Tibial nerve (tissue), 4 donors: ENCODE measurements around the gene SNAPIN. TPM values are rescaled to one million over a fixed set of nuclear protein-coding genes. Genes with fewer than 3 reads are reported as not detected.

ENCODE experiments used
- DNase-seq, 2 donors: peaks; one replicate each; pipeline ENCODE4 v3.0.0-alpha.2; 2019; ENCODE audit warnings: low spot score in 2 of 2
- H3K27ac ChIP-seq, 4 donors: fragments of 200-600 bp; sonication (generic) in 3 of 4; one replicate each; pipeline ENCODE4 v1.5.1; 2017 to 2019; ENCODE audit warnings: mild to moderate bottlenecking in 1 of 4
- H3K27me3 ChIP-seq, 2 donors: fragments of 200-600 bp; sonication (generic) in 1 of 2; one replicate each; pipeline versions ENCODE4 v1.5.1 to v1.6.0; 2017 to 2019
- H3K36me3 ChIP-seq, 3 donors: fragments of 200-600 bp; sonication (generic); one replicate each; pipeline ENCODE4 v1.5.1; 2018 to 2019
- H3K4me1 ChIP-seq, 4 donors: fragments of 200-600 bp; sonication (generic) in 3 of 4; one replicate each; pipeline ENCODE4 v1.5.1; 2017 to 2019
- H3K4me3 ChIP-seq, 4 donors: fragments of 200-600 bp; sonication (generic) in 3 of 4; one replicate each; pipeline ENCODE4 v1.5.1; 2017 to 2019; ENCODE audit warnings: mild to moderate bottlenecking in 1 of 4, moderate library complexity in 1 of 4
- H3K9me3 ChIP-seq, 4 donors: fragments of 200-600 bp; sonication (generic) in 3 of 4; one replicate each; pipeline ENCODE4 v1.5.1; 2017 to 2019
- CTCF ChIP-seq, 5 experiments: fragments of 200-600 bp in 3 of 5; fragments of 450-650 bp in 2 of 5; sonication (generic) in 3 of 5; IDR thresholded peaks; one replicate each; pipeline ENCODE4 v1.5.1; 2016 to 2019; ENCODE audit warnings: antibody characterized with exemption in 5 of 5, mild to moderate bottlenecking in 3 of 5, moderate library complexity in 2 of 5
- EP300 ChIP-seq, 2 donors: sonication (generic); formaldehyde crosslinking; IDR thresholded peaks; one replicate each; pipeline ENCODE4 v1.6.1; 2017; ENCODE audit warnings: antibody characterized with exemption in 2 of 2, mild to moderate bottlenecking in 1 of 2
- POLR2A ChIP-seq, 2 donors: fragments of 450-650 bp; IDR thresholded peaks; one replicate each; pipeline ENCODE4 v1.6.1; 2017; ENCODE audit warnings: antibody characterized with exemption in 2 of 2, mild to moderate bottlenecking in 2 of 2, moderate library complexity in 2 of 2
- WGBS, 2 donors: methylation state at CpG; one replicate each; pipeline ENCODE4 v1.1.5; 2018; 5-methylcytosine and 5-hydroxymethylcytosine counted together
- small RNA-seq: library from RNA; depleted of rRNA; stranded (forward); fragments of <200 nt; gene quantifications from one replicate; pipeline ENCODE3, GENCODE V24; 2016
- total RNA-seq, 4 donors: library from RNA; depleted of rRNA; stranded (reverse); fragments of >200 nt; gene quantifications; one replicate each; pipeline ENCODE4 v1.1.0, GENCODE V29; 2016

SNAPIN gene
- total RNA-seq, 4 donors from 2014 or later = 34.1 to 59.9 (median 43.7) TPM

GRCh38 chr1:153705484-153705883, 47.0 kb downstream of the SNAPIN start:
- 90 to 97% methylated on average over 9 of the region's 9 CpGs for WGBS, 2 donors
- Histone ChIP-seq H3K27ac (no peak overlapping the region), H3K27me3 (no peaks in the 10 kb centered on the region), H3K9me3 (no peaks in the 10 kb centered on the region), H3K36me3 (no peaks in the 10 kb centered on the region), H3K4me3 (no peak overlapping the region), H3K4me1 (no peaks in the 10 kb centered on the region)
- no peak for TF ChIP-seq EP300 (IDR thresholded peaks at IDR 0.05)
- no peak for TF ChIP-seq POLR2A (IDR thresholded peaks at IDR 0.05)
- no peak for TF ChIP-seq CTCF (IDR thresholded peaks at IDR 0.05)
- DNase-seq = no peak

GRCh38 chr1:153711026-153711425, 52.5 kb downstream of the SNAPIN start:
- no peak for DNase-seq
- Histone ChIP-seq H3K9me3 (no peaks in the 10 kb centered on the region), H3K27me3 (peaks cover 0 to 7% of the 10 kb centered on the region in 2 donors), H3K36me3 (no peaks in the 10 kb centered on the region), H3K4me1 (no peaks in the 10 kb centered on the region), H3K4me3 (no peak overlapping the region), H3K27ac (no peak overlapping the region)
- 34 to 35% methylated on average over 7 of the region's 7 CpGs for WGBS, 2 donors
- TF ChIP-seq CTCF (IDR thresholded peaks at IDR 0.05) (no peak), POLR2A (IDR thresholded peaks at IDR 0.05) (no peak), EP300 (IDR thresholded peaks at IDR 0.05) (no peak)

Small RNA genes lying within 50 kb of the gene (small RNA-seq; reads per million reads assigned to genes)
- gene MIR8083 (not detected), gene RN7SL372P (not detected)

Other genes with a start within 250 kb of the SNAPIN start
- not detected for gene S100A7A, start 242.2 kb upstream of the SNAPIN start, total RNA-seq
- gene S100A7, start 198.1 kb upstream of the SNAPIN start, total RNA-seq = 10 to 100 TPM in 1 of 4 donors, not detected in 3; 22.9 TPM
- 1,000 to 10,000 TPM in 2 of 4 donors, 100 to 1,000 TPM in 2; 651 to 1,173 (median 946) TPM for gene S100A6, start 122.7 kb upstream of the SNAPIN start, total RNA-seq
- not detected for gene S100A5, start 117.8 kb upstream of the SNAPIN start, total RNA-seq
- gene S100A4, start 112.9 kb upstream of the SNAPIN start, total RNA-seq = 100 to 1,000 TPM; 398 to 439 (median 420) TPM
- gene S100A3, start 109.4 kb upstream of the SNAPIN start, total RNA-seq = 1 to 10 TPM in 2 of 4 donors, not detected in 2; 1.1 to 2.7 TPM
- 10 to 100 TPM in 1 of 4 donors, 1 to 10 TPM in 2, not detected in 1; 2.3 to 12.6 (median 4.2) TPM for gene S100A2, start 92.9 kb upstream of the SNAPIN start, total RNA-seq
- gene S100A16, start 45.6 kb upstream of the SNAPIN start, total RNA-seq = 100 to 1,000 TPM in 2 of 4 donors, 10 to 100 TPM in 2; 45.5 to 120 (median 77.1) TPM
- 10 to 100 TPM in 1 of 4 donors, not detected in 3; 15.3 TPM for gene S100A14, start 42.4 kb upstream of the SNAPIN start, total RNA-seq
- 100 to 1,000 TPM in 3 of 4 donors, 10 to 100 TPM in 1; 74.4 to 151 (median 121) TPM for gene S100A13, start 31.2 kb upstream of the SNAPIN start, total RNA-seq
- 100 to 1,000 TPM in 1 of 4 donors, 10 to 100 TPM in 3; 41.4 to 102 (median 69.2) TPM for gene S100A1, start 30.3 kb upstream of the SNAPIN start, total RNA-seq
- 10 to 100 TPM; 49.0 to 66.6 (median 56.5) TPM for gene CHTOP, start 24.6 kb upstream of the SNAPIN start, total RNA-seq
- 100 to 1,000 TPM in 1 of 4 donors, 10 to 100 TPM in 3; 62.8 to 102 (median 76.7) TPM for gene ILF2, start 12.3 kb downstream of the SNAPIN start, total RNA-seq
- 10 to 100 TPM; 36.9 to 87.5 (median 58.4) TPM for gene NPR1, start 20.0 kb downstream of the SNAPIN start, total RNA-seq
- 10 to 100 TPM; 66.6 to 79.5 (median 71.3) TPM for gene INTS3, start 69.3 kb downstream of the SNAPIN start, total RNA-seq
- gene SLC27A3, start 116.7 kb downstream of the SNAPIN start, total RNA-seq = 10 to 100 TPM; 38.5 to 89.4 (median 59.2) TPM